Dedifferentiated amniotic fluid mesenchymal stem cell (primary cell): ENCODE measurements around the gene SHC1.
"Not testable (repeated sequence)": the region's sequence is repeated elsewhere in the genome, so short reads cannot be mapped to it uniquely, and the experiment has no call there.

Experiments
- DNase-seq: peaks from one replicate; pipeline ENCODE4 v3.0.0-alpha.2; 2016; ENCODE audit errors: extremely low spot score

The SHC1 gene

GRCh38 chr1:154995301-154995983 is 24.9 kb upstream of the SHC1 start:
- DNase-seq: peak; percentile 74

- DNase-seq: no peak
These were observed 24.0 kb upstream of the SHC1 start for GRCh38 chr1:154994591-154994990.

- DNase-seq: no peak
These were observed 23.7 kb upstream of the SHC1 start for GRCh38 chr1:154994269-154994587.

GRCh38 chr1:154993572-154994268 is 23.2 kb upstream of the SHC1 start, which contains the start of gene LENEP:
LENEP (plus strand) TSS chr1:154993586; CDS start chr1:154993608, 22 bp downstream.
- no peak for DNase-seq

GRCh38 chr1:154992721-154993571 is 22.4 kb upstream of the SHC1 start:
- DNase-seq: no peak

- no peak for DNase-seq
These were observed 19.7 kb upstream of the SHC1 start for GRCh38 chr1:154990276-154990675.

GRCh38 chr1:154989195-154989860 is 18.8 kb upstream of the SHC1 start:
- no peak for DNase-seq

GRCh38 chr1:154988058-154988954 is 17.8 kb upstream of the SHC1 start:
- DNase-seq: no peak

GRCh38 chr1:154987326-154987725 is 16.8 kb upstream of the SHC1 start:
- DNase-seq: no peak

- DNase-seq: not testable (repeated sequence)
These were observed 16.2 kb upstream of the SHC1 start for GRCh38 chr1:154986736-154987135.

GRCh38 chr1:154983776-154984466 is 13.4 kb upstream of the SHC1 start:
- DNase-seq: no peak

- peak; percentile 100 for DNase-seq
These were observed 12.5 kb upstream of the SHC1 start, which contains the start of gene FLAD1 for GRCh38 chr1:154982897-154983648. FLAD1 (plus strand) TSS chr1:154983344; CDS start chr1:154983695, 351 bp downstream.

- no peak for DNase-seq
These were observed 11.8 kb upstream of the SHC1 start for GRCh38 chr1:154982341-154982740.

- DNase-seq: no peak
These were observed 7.8 kb upstream of the SHC1 start for GRCh38 chr1:154978360-154978759.

GRCh38 chr1:154977762-154978161 is 7.2 kb upstream of the SHC1 start:
- DNase-seq: not testable (repeated sequence)

GRCh38 chr1:154975409-154976059 is 5.0 kb upstream of the SHC1 start:
- peak; percentile 37 for DNase-seq

GRCh38 chr1:154974808-154975408 is 4.4 kb upstream of the SHC1 start:
- DNase-seq: peak; percentile 89

- peak; percentile 100 for DNase-seq
These were observed 3.7 kb upstream of the SHC1 start, which contains the start of gene CKS1B for GRCh38 chr1:154974102-154974807. CKS1B (plus strand) TSS chr1:154974681; CDS start chr1:154974746, 65 bp downstream.
